ENCODE measurements around the gene ZNF487. TPM values are rescaled to one million over a fixed set of nuclear protein-coding genes. Genes with fewer than 3 reads are reported as not detected.

Gene ZNF487
- total RNA-seq, 2 donors from 2014 or later = 8.6 to 19.6 TPM

DNA sequence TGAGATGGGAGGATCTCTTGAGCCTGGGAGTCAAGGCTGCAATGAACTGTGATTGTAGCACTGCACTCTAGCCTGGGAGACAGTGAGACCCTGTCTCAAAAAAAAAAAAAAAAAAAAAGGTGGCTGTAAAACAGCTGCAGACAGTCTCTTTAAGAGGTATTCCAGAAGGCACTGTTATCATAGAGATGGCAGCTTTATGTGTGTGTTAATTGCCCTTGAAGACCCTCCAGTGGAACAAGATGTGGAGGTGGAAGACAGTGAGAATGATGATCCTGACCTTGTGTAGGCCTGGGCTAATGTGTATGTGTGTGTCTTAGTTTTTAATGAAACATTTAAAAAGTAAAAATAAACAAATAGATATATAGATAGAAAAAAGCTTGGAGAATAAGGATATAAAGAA, 66.0 kb downstream of the ZNF487 start:
- H3K27ac ChIP-seq = no peak overlapping the region
- no peaks in the 10 kb centered on the region for H3K9me3 ChIP-seq
- TF ChIP-seq, protein P1, sequence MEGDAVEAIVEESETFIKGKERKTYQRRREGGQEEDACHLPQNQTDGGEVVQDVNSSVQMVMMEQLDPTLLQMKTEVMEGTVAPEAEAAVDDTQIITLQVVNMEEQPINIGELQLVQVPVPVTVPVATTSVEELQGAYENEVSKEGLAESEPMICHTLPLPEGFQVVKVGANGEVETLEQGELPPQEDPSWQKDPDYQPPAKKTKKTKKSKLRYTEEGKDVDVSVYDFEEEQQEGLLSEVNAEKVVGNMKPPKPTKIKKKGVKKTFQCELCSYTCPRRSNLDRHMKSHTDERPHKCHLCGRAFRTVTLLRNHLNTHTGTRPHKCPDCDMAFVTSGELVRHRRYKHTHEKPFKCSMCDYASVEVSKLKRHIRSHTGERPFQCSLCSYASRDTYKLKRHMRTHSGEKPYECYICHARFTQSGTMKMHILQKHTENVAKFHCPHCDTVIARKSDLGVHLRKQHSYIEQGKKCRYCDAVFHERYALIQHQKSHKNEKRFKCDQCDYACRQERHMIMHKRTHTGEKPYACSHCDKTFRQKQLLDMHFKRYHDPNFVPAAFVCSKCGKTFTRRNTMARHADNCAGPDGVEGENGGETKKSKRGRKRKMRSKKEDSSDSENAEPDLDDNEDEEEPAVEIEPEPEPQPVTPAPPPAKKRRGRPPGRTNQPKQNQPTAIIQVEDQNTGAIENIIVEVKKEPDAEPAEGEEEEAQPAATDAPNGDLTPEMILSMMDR (IDR thresholded peaks at IDR 0.05) = no peak
- H3K4me3 ChIP-seq = no peak overlapping the region
- H3K4me1 ChIP-seq (ENCODE audit: control insufficient read depth in 1 of 2, low read depth in 2 of 2) = no peaks in the 10 kb centered on the region
- ATAC-seq (ENCODE audit: insufficient number of reproducible peaks, low FRiP score, low read depth) (no peak), DNase-seq (ENCODE audit: low spot score) (no peak)
- H3K27me3 ChIP-seq (replicated peaks; ENCODE audit: insufficient read depth) = no peaks in the 10 kb centered on the region
- H3K36me3 ChIP-seq = no peaks in the 10 kb centered on the region

DNA sequence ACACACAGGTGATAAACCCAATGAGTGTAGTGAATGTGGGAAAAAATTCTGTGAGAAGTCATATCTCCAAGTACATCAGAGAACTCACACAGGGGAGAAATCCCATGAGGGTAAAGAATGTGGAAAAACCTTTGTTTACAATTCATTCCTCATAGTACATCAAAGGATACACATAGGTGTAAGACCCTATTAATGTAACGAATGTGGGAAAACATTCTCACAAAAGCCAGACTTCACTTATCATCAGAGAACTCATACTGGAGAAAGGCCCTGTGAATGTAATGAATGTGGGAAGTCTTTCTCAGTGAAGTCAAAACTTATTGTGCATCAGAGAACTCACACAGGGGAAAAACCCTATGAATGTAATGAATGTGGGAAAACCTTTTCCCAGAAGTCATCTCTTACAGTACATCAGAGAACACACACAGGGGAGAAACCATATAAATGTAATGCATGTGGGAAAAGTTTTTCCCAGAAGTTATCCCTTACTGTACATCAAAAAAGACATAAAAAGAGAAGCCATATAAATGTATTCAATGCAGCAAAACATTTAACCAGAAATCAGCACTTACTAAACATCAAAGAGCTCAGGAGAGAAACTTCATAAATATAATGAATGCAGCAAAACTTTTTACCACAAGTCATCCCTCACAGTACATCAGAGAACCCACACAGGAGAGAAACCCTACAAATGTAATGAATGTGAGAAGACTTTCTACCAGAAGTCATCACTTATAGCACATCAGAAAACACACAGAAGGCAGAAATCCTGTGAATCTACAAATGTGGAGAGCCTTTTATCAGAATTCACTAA, 87.7 kb downstream of the ZNF487 start:
- ATAC-seq (ENCODE audit: insufficient number of reproducible peaks, low FRiP score, low read depth) (no peak), DNase-seq (ENCODE audit: low spot score) (no peak)
- Histone ChIP-seq H3K36me3 (no peaks in the 10 kb centered on the region), H3K27me3 (replicated peaks; ENCODE audit: insufficient read depth) (no peaks in the 10 kb centered on the region), H3K27ac (no peak overlapping the region), H3K4me1 (ENCODE audit: control insufficient read depth in 1 of 2, low read depth in 2 of 2) (no peaks in the 10 kb centered on the region), H3K4me3 (no peak overlapping the region), H3K9me3 (peaks cover 69% of the 10 kb centered on the region)
- TF ChIP-seq, protein P1 (IDR thresholded peaks at IDR 0.05) = no peak

Other genes starting within 250 kb of the ZNF487 start
- not detected for gene RASGEF1A, start 170.0 kb upstream of the ZNF487 start, total RNA-seq
- gene FXYD4, start 65.5 kb upstream of the ZNF487 start, total RNA-seq = not detected
- 100 to 1,000 TPM in 1 of 2 donors, 10 to 100 TPM in 1; 86.6 to 137 TPM for gene HNRNPF, start 27.9 kb upstream of the ZNF487 start, total RNA-seq
- gene ZNF239, start 137.5 kb downstream of the ZNF487 start, total RNA-seq = 1 to 10 TPM; 2.8 to 6.5 TPM
- gene ZNF485, start 169.3 kb downstream of the ZNF487 start, total RNA-seq = 1 to 10 TPM in 1 of 2 donors, not detected in 1; 3.5 TPM
- gene ZNF32, start 211.8 kb downstream of the ZNF487 start, total RNA-seq = 10 to 100 TPM; 19.6 to 22.9 TPM